Hematopoietic multipotent progenitor cell treated with erythropoietin and hydrocortisone succinate and interleukin-3 and kit ligand, for 4 days (in vitro differentiated cells): ENCODE results near the gene IL1RAP.
A peak's percentile ranks its signal among the peaks of the same experiment; 100 is the strongest.
"Not testable (repeated sequence)": the region's sequence is repeated elsewhere in the genome, so short reads cannot be mapped to it uniquely, and the experiment has no call there.

ENCODE experiments used
- DNase-seq: peaks from one replicate; pipeline ENCODE4 v3.0.0-alpha.2; 2015

The IL1RAP gene

GRCh38 chr3:190677868-190678267 lies 164.0 kb downstream of the IL1RAP start:
- DNase-seq: not testable (repeated sequence)

GRCh38 chr3:190680691-190681090 lies 166.8 kb downstream of the IL1RAP start:
- peak; percentile 55 for DNase-seq

- DNase-seq: no peak
These were observed 170.9 kb downstream of the IL1RAP start for GRCh38 chr3:190684776-190685175.

- DNase-seq: no peak
These were observed 172.1 kb downstream of the IL1RAP start for GRCh38 chr3:190686011-190686410.

GRCh38 chr3:190690246-190690645 lies 176.4 kb downstream of the IL1RAP start:
- DNase-seq: no peak

- peak; percentile 40 for DNase-seq
These were observed 178.4 kb downstream of the IL1RAP start for GRCh38 chr3:190692256-190692655.

- DNase-seq: no peak
These were observed 180.6 kb downstream of the IL1RAP start for GRCh38 chr3:190694335-190695001.

GRCh38 chr3:190695225-190695624 lies 181.3 kb downstream of the IL1RAP start:
- no peak for DNase-seq

- DNase-seq: no peak
These were observed 182.1 kb downstream of the IL1RAP start for GRCh38 chr3:190695994-190696393.

- DNase-seq: peak; percentile 72
These were observed 183.1 kb downstream of the IL1RAP start for GRCh38 chr3:190696777-190697501.

GRCh38 chr3:190697502-190697830 lies 183.6 kb downstream of the IL1RAP start:
- no peak for DNase-seq

GRCh38 chr3:190697901-190698300 lies 184.0 kb downstream of the IL1RAP start:
- no peak for DNase-seq

- peak; percentile 73 for DNase-seq
These were observed 185.9 kb downstream of the IL1RAP start for GRCh38 chr3:190699776-190700175.

GRCh38 chr3:190701096-190701532 lies 187.2 kb downstream of the IL1RAP start:
- DNase-seq: peak; percentile 74

GRCh38 chr3:190706582-190706981 lies 192.7 kb downstream of the IL1RAP start:
- no peak for DNase-seq
